Thyroid gland (tissue), 4 donors: Measurements from ENCODE around the gene LMBR1. TPM values are rescaled to one million over a fixed set of nuclear protein-coding genes. Genes with fewer than 3 reads are reported as not detected.

Source experiments
- DNase-seq, 2 donors: peaks; one replicate each; pipeline ENCODE4 v3.0.0-alpha.2; 2019
- H3K27ac ChIP-seq, 3 donors: fragments of 200-600 bp; sonication (generic); 1 replicate in 2 of 3; 2 replicates in 1 of 3; pipeline ENCODE4 v1.5.1; 2016 to 2019; ENCODE audit warnings: mild to moderate bottlenecking in 1 of 3, moderate library complexity in 1 of 3
- H3K27me3 ChIP-seq: fragments of 200-600 bp; sonication (generic); one replicate; pipeline ENCODE4 v1.5.1; 2019
- H3K36me3 ChIP-seq, 2 donors: fragments of 200-600 bp; sonication (generic); one replicate each; pipeline ENCODE4 v1.5.1; 2016 to 2019
- H3K4me1 ChIP-seq, 2 donors: fragments of 200-600 bp; sonication (generic); one replicate each; pipeline ENCODE4 v1.5.1; 2017 to 2019
- H3K4me3 ChIP-seq, 3 donors: fragments of 200-600 bp; sonication (generic); replicated peaks in 1 of 3; 1 replicate in 2 of 3; 2 replicates in 1 of 3; pipeline ENCODE4 v1.5.1; 2016; ENCODE audit warnings: mild to moderate bottlenecking in 1 of 3
- H3K9me3 ChIP-seq: fragments of 200-600 bp; sonication (generic); one replicate; pipeline ENCODE4 v1.5.1; 2017
- POLR2A ChIP-seq, 2 donors: fragments of 450-650 bp; IDR thresholded peaks; one replicate each; pipeline ENCODE4 v1.6.1; 2017; ENCODE audit warnings: antibody characterized with exemption in 2 of 2, mild to moderate bottlenecking in 2 of 2, moderate library complexity in 1 of 2
- WGBS, 2 donors: methylation state at CpG; one replicate each; pipeline ENCODE4 v1.1.5; 2017; 5-methylcytosine and 5-hydroxymethylcytosine counted together
- intact Hi-C: fragments of 100-400 bp; cut with DNase I; formaldehyde crosslinking; loops from one replicate; pipeline ENCODE4 v1.15.1; 2023
- total RNA-seq, 4 donors: library from RNA; depleted of rRNA; stranded (reverse); fragments of >200 nt; gene quantifications; one replicate each; pipeline ENCODE4 v1.2.3, GENCODE V29; 2016
- TF ChIP-seq, protein P1 (sequence below), 6 experiments: fragments of 200-600 bp in 3 of 6; fragments of 450-650 bp in 3 of 6; sonication (generic) in 3 of 6; IDR thresholded peaks; one replicate each; pipeline ENCODE4 v1.5.1; 2016 to 2019; ENCODE audit warnings: antibody characterized with exemption in 6 of 6, mild to moderate bottlenecking in 2 of 6, inconsistent platforms in 1 of 6, moderate library complexity in 1 of 6

LMBR1 gene
- total RNA-seq, 4 donors from 2014 or later: 73.9 to 205 (median 113) TPM

DNA sequence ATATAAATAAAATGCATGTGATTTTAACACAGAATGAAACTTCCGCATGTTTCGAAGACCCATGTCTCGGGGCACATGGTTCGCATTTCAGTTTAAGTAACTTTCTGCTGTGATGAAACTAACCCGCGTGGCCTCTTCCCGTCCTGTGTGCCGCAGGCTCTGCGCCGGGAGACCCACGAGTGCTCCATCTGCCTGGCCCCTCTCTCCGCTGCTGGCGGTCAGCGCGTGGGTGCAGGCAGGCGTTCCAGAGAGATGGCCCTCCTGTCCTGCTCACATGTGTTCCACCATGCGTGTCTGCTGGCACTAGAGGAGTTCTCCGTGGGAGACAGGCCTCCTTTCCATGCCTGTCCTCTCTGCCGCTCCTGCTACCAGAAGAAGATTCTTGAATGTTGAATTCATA, 216.7 kb downstream of the LMBR1 start:
- WGBS, 2 donors: 96 to 97% methylated on average over 19 of the region's 19 CpGs
- Histone ChIP-seq H3K4me3 (no peak overlapping the region), H3K36me3 (peaks cover 3 to 8% of the 10 kb centered on the region in 2 donors)

DNA sequence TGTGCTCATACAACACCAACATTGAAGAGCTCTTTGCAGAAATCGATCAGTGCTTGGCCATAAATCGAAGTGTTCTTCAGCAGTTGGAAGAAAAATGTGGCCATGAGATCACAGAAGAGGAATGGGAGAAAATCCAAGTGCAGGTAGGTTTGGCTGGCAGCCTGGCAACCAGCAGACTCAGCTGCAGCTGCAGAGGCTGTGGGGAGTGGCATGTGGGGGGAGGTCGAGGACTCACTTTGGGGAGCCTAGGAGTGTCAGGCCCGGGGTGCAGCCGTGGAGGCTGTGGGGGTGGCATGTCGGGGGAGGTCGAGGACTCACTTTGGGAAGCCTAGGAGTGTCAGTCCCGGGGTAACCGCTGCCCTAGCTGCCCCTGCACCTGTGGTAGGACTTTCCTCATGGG, 217.3 kb downstream of the LMBR1 start:
- WGBS, 2 donors: 78 to 84% methylated on average over 9 of the region's 9 CpGs
- Histone ChIP-seq H3K36me3 (peaks cover 3 to 8% of the 10 kb centered on the region in 2 donors), H3K27me3 (no peaks in the 10 kb centered on the region), H3K4me1 (no peaks in the 10 kb centered on the region), H3K27ac (no peak overlapping the region), H3K4me3 (no peak overlapping the region), H3K9me3 (no peaks in the 10 kb centered on the region)
- intact Hi-C loops: no loop called here
- no peak for DNase-seq
- no peak for TF ChIP-seq POLR2A (IDR thresholded peaks at IDR 0.05)
- TF ChIP-seq, protein P1, sequence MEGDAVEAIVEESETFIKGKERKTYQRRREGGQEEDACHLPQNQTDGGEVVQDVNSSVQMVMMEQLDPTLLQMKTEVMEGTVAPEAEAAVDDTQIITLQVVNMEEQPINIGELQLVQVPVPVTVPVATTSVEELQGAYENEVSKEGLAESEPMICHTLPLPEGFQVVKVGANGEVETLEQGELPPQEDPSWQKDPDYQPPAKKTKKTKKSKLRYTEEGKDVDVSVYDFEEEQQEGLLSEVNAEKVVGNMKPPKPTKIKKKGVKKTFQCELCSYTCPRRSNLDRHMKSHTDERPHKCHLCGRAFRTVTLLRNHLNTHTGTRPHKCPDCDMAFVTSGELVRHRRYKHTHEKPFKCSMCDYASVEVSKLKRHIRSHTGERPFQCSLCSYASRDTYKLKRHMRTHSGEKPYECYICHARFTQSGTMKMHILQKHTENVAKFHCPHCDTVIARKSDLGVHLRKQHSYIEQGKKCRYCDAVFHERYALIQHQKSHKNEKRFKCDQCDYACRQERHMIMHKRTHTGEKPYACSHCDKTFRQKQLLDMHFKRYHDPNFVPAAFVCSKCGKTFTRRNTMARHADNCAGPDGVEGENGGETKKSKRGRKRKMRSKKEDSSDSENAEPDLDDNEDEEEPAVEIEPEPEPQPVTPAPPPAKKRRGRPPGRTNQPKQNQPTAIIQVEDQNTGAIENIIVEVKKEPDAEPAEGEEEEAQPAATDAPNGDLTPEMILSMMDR (IDR thresholded peaks at IDR 0.05): no peak

More for the DNA sequence above, 216.7 kb downstream of the LMBR1 start:
- Histone ChIP-seq H3K27ac (no peak overlapping the region), H3K9me3 (no peaks in the 10 kb centered on the region), H3K27me3 (no peaks in the 10 kb centered on the region), H3K4me1 (no peaks in the 10 kb centered on the region)
- intact Hi-C loops: no loop called here
- TF ChIP-seq, protein P1 (IDR thresholded peaks at IDR 0.05): no peak
- no peak for TF ChIP-seq POLR2A (IDR thresholded peaks at IDR 0.05)
- no peak for DNase-seq

GRCh38 chr7:156673902-156674301, 219.1 kb downstream of the LMBR1 start:
- intact Hi-C loops: no loop called here
- Histone ChIP-seq H3K9me3 (no peaks in the 10 kb centered on the region), H3K4me3 (no peak overlapping the region), H3K36me3 (peaks cover 3 to 8% of the 10 kb centered on the region in 2 donors), H3K4me1 (no peaks in the 10 kb centered on the region), H3K27ac (no peak overlapping the region), H3K27me3 (no peaks in the 10 kb centered on the region)
- no peak for DNase-seq
- WGBS, 2 donors: 84 to 88% methylated on average over 9 of the region's 9 CpGs
- TF ChIP-seq POLR2A (IDR thresholded peaks at IDR 0.05): no peak
- TF ChIP-seq, protein P1 (IDR thresholded peaks at IDR 0.05): no peak

DNA sequence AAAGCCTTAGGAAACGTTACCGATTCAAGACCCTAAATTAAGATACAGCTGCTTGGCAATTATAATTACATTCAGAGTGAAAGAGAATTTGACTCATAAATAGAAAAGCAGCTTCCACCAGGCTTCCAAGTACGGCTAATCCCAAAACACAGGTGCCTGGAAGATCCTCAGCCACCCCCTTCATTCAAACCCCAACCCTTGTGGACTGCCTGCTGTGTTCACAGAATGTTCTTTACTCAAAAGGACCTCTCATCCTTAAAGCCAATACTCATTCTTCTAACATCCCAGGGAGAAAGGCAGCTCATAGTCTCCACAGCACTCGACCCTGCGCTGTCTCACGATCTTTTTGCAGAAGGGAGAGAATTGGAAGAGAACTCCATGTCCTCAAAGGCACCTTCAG, 219.5 kb downstream of the LMBR1 start:
- no peaks in the 10 kb centered on the region for H3K4me1 ChIP-seq
- no peak overlapping the region for H3K27ac ChIP-seq
- TF ChIP-seq, protein P1 (IDR thresholded peaks at IDR 0.05): no peak
- no peak for TF ChIP-seq POLR2A (IDR thresholded peaks at IDR 0.05)
- H3K9me3 ChIP-seq: no peaks in the 10 kb centered on the region
- H3K27me3 ChIP-seq: no peaks in the 10 kb centered on the region
- no peak for DNase-seq
- peaks cover 3 to 8% of the 10 kb centered on the region in 2 donors for H3K36me3 ChIP-seq
- no peak overlapping the region for H3K4me3 ChIP-seq
- WGBS, 2 donors: 89% methylated on average over 6 of the region's 6 CpGs
- intact Hi-C loops: no loop called here

DNA sequence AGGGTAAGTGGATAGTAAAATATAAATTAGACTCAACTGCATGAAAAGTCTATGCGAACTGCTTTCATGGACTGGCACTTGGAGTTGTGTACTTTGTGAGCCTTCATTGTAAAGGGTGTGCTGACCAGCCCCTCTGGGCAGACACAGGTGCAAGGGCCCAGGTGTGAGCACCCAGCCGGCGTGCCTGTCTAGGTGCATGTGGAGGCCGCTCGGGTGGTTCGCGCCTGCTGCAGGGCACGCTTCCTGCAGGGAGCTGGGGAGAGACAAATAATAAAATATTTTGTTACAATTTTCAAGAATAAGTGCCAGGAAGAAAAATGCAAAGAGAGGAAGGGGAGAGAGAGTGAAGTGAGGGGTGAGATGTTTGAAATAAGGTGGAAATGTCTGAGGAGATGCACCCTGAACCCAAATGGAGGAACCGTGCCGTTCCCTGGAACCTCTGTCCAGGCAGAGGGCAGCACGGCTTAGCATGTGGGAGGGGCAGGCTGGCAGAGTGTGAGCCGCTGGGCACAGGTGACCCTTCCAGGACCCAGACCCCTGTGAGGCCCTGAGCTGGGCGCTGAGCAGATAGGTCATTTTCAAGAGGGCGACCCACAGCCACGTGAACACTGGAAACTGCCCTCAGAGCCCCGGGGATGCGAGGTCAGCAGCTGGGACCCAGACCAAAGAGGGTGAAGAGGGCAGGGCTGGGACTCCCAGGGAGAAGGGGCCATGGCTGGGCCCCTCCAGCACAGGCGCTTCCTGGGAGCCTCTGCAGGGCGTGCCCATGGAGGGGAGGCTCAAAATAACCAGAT, 223.8 kb downstream of the LMBR1 start:
- TF ChIP-seq, protein P1 (IDR thresholded peaks at IDR 0.05): no peak
- no peak for TF ChIP-seq POLR2A (IDR thresholded peaks at IDR 0.05)

More for the DNA sequence above, 223.8 kb downstream of the LMBR1 start:
- Histone ChIP-seq H3K9me3 (no peaks in the 10 kb centered on the region), H3K4me3 (no peak overlapping the region), H3K4me1 (no peaks in the 10 kb centered on the region), H3K27me3 (no peaks in the 10 kb centered on the region), H3K27ac (no peak overlapping the region), H3K36me3 (no peaks in the 10 kb centered on the region)
- intact Hi-C loops: no loop called here
- 92 to 93% methylated on average over 18 to 19 of the region's 19 CpGs for WGBS, 2 donors
- DNase-seq: no peak
